H9 (cell line): ENCODE data around the gene KIAA1210. TPM values are rescaled to one million over a fixed set of nuclear protein-coding genes. Genes with fewer than 3 reads are reported as not detected.

Source experiments
- DNase-seq: peaks from one replicate; pipeline ENCODE4 v3.0.0-alpha.2; 2017
- H2AFZ ChIP-seq: one replicate; pipeline ENCODE4 v1.6.1; 2013; ENCODE audit warnings: mild to moderate bottlenecking, low read length, control low read depth, moderate library complexity
- H2AK5ac ChIP-seq: 2 replicates; pipeline ENCODE4 v1.6.1; 2013; ENCODE audit warnings: low read length, control low read depth, mixed read lengths; ENCODE audit not compliant: insufficient read length
- H2BK120ac ChIP-seq: one replicate; pipeline ENCODE4 v1.6.1; 2013; ENCODE audit warnings: low read depth, mild to moderate bottlenecking, low read length, control low read depth, inconsistent platforms; ENCODE audit not compliant: poor library complexity, severe bottlenecking
- H2BK12ac ChIP-seq: 2 replicates; pipeline ENCODE4 v1.6.1; 2013; ENCODE audit warnings: low read length, control low read depth, mixed read lengths, low read depth; ENCODE audit not compliant: insufficient read length
- H2BK15ac ChIP-seq: 2 replicates; pipeline ENCODE4 v1.6.1; 2013; ENCODE audit warnings: low read depth, low read length, control low read depth
- H2BK20ac ChIP-seq: one replicate; pipeline ENCODE4 v1.6.1; 2013; ENCODE audit warnings: low read depth, mild to moderate bottlenecking, low read length, control low read depth, inconsistent platforms; ENCODE audit not compliant: poor library complexity, severe bottlenecking
- H2BK5ac ChIP-seq: 2 replicates; pipeline ENCODE4 v1.6.1; 2013; ENCODE audit warnings: low read length, control low read depth, mixed read lengths; ENCODE audit not compliant: insufficient read length
- H3K14ac ChIP-seq: 2 replicates; pipeline ENCODE4 v1.6.1; 2013; ENCODE audit warnings: low read length, control low read depth; ENCODE audit not compliant: insufficient read depth
- H3K18ac ChIP-seq: 2 replicates; pipeline ENCODE4 v1.6.1; 2013; ENCODE audit warnings: low read depth, mild to moderate bottlenecking, mixed read lengths, low read length, control low read depth; ENCODE audit not compliant: insufficient read length
- H3K23ac ChIP-seq: 2 replicates; pipeline ENCODE4 v1.6.1; 2013; ENCODE audit warnings: low read length, control low read depth, mixed read lengths, low read depth; ENCODE audit not compliant: insufficient read length
- H3K23me2 ChIP-seq: 2 replicates; pipeline ENCODE4 v1.6.1; 2013; ENCODE audit warnings: low read depth, mild to moderate bottlenecking, mixed read lengths, low read length, control low read depth; ENCODE audit not compliant: insufficient read length, poor library complexity, severe bottlenecking
- H3K27ac ChIP-seq: 2 replicates; pipeline ENCODE4 v1.5.1; 2013; ENCODE audit warnings: low read length, control low read depth, mixed read lengths, low read depth; ENCODE audit not compliant: insufficient read length
- H3K27me3 ChIP-seq: 2 replicates; pipeline ENCODE4 v1.6.1; 2013; ENCODE audit warnings: low read length, control low read depth, inconsistent platforms; ENCODE audit not compliant: insufficient read depth
- H3K4ac ChIP-seq: 2 replicates; pipeline ENCODE4 v1.6.1; 2013; ENCODE audit warnings: low read depth, mild to moderate bottlenecking, control low read depth, inconsistent platforms, low read length, moderate library complexity
- H3K4me1 ChIP-seq: 2 replicates; pipeline ENCODE4 v1.6.1; 2013; ENCODE audit warnings: low read length, control low read depth, inconsistent platforms; ENCODE audit not compliant: insufficient read depth
- H3K4me2 ChIP-seq: 2 replicates; pipeline ENCODE4 v1.6.1; 2013; ENCODE audit warnings: low read length, control low read depth, mixed read lengths; ENCODE audit not compliant: insufficient read length, insufficient read depth
- H3K56ac ChIP-seq: 2 replicates; pipeline ENCODE4 v1.6.1; 2013; ENCODE audit warnings: low read depth, mild to moderate bottlenecking, mixed read lengths, low read length, control low read depth; ENCODE audit not compliant: insufficient read length
- H3K79me1 ChIP-seq: 2 replicates; pipeline ENCODE4 v1.6.1; 2013; ENCODE audit warnings: low read depth, mild to moderate bottlenecking, moderate library complexity, low read length, control low read depth, inconsistent platforms; ENCODE audit not compliant: insufficient read depth, poor library complexity, severe bottlenecking
- H3K79me2 ChIP-seq: 2 replicates; pipeline ENCODE4 v1.6.1; 2013; ENCODE audit warnings: low read length, control low read depth, inconsistent platforms; ENCODE audit not compliant: insufficient read depth
- H3K9ac ChIP-seq: 2 replicates; pipeline ENCODE4 v1.6.1; 2013; ENCODE audit warnings: low read length, control low read depth, mixed read lengths; ENCODE audit not compliant: insufficient read length; ENCODE audit errors: extremely low read depth
- H3K9me3 ChIP-seq: one replicate; pipeline ENCODE4 v1.6.1; 2013; ENCODE audit warnings: low read depth, low read length, inconsistent platforms; ENCODE audit not compliant: control insufficient read depth
- H3T11ph ChIP-seq: one replicate; pipeline ENCODE4 v1.6.1; 2013; ENCODE audit warnings: mild to moderate bottlenecking, low read length, control low read depth, inconsistent platforms
- H4K20me1 ChIP-seq: one replicate; pipeline ENCODE4 v1.6.1; 2013; ENCODE audit not compliant: control insufficient read depth, insufficient read length, insufficient read depth
- H4K5ac ChIP-seq: 2 replicates; pipeline ENCODE4 v1.6.1; 2013; ENCODE audit warnings: low read depth, mild to moderate bottlenecking, mixed read lengths, low read length, control low read depth; ENCODE audit not compliant: insufficient read length
- H4K8ac ChIP-seq: replicated peaks from 2 replicates; pipeline ENCODE4 v1.6.1; 2013; ENCODE audit warnings: low read length, control low read depth, mixed read lengths, low read depth; ENCODE audit not compliant: insufficient read length
- H4K91ac ChIP-seq: 2 replicates; pipeline ENCODE4 v1.6.1; 2013; ENCODE audit warnings: low read depth, mild to moderate bottlenecking, moderate library complexity, mixed read lengths, low read length, control low read depth; ENCODE audit not compliant: insufficient read length
- H3K27ac Mint-ChIP-seq, 3 experiments: 2 replicates in 2 of 3; 3 replicates in 1 of 3; pipeline ENCODE4 v1.8.0; 2020 to 2021; ENCODE audit warnings: mixed read lengths in 3 of 3, mild to moderate bottlenecking in 1 of 3, moderate library complexity in 1 of 3
- H3K27me3 Mint-ChIP-seq: 2 replicates; pipeline ENCODE4 v1.8.0; 2021; ENCODE audit warnings: low read depth, mild to moderate bottlenecking, moderate library complexity, mixed read lengths
- H3K36me3 Mint-ChIP-seq, 3 experiments: 2 replicates in 2 of 3; 3 replicates in 1 of 3; pipeline ENCODE4 v1.8.0; 2020 to 2021; ENCODE audit warnings: low read depth in 3 of 3, mixed read lengths in 3 of 3; ENCODE audit not compliant: insufficient read depth in 1 of 3
- H3K4me1 Mint-ChIP-seq, 2 experiments: 2 replicates each; pipeline ENCODE4 v1.8.0; 2020; ENCODE audit warnings: mixed read lengths in 2 of 2
- H3K4me3 Mint-ChIP-seq, 2 experiments: 2 replicates in 1 of 2; 3 replicates in 1 of 2; pipeline ENCODE4 v1.8.0; 2020 to 2021; ENCODE audit warnings: mild to moderate bottlenecking in 2 of 2, mixed read lengths in 2 of 2, moderate library complexity in 1 of 2
- H3K9me3 Mint-ChIP-seq, 2 experiments: 2 replicates in 1 of 2; 3 replicates in 1 of 2; pipeline ENCODE4 v1.8.0; 2020; ENCODE audit warnings: mild to moderate bottlenecking in 2 of 2, mixed read lengths in 2 of 2, moderate library complexity in 1 of 2
- total RNA-seq: library from RNA; stranded (reverse); gene quantifications from 2 replicates; pipeline ENCODE4 v1.2.1, GENCODE V29; 2021
- TF ChIP-seq, protein P1 (sequence below): fragments of 200-600 bp; sonication (generic); conservative IDR thresholded peaks from 3 replicates; pipeline ENCODE4 v1.8.0; 2021; ENCODE audit warnings: antibody characterized with exemption, mild to moderate bottlenecking

KIAA1210 gene
- total RNA-seq, 1 experiment from 2014 or later, result not detected

DNA sequence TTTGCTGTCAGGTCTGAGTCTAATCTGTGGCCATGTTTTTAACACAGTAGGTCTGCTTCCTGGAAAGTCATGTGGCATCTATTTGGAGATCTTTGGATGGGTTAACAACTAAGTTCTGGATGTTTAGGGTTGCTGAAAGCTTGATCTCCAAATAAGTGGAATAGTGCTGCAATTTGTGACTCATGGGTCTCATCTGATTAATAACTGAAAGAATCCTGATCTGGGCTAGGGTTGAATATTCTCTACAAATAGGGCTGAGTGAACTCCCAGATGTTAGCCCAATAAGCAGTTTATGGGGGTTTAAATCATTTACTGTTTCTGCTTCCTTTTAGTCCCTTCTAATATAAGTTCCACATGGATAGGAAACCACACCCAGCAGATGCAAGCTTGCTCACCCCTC is 31.7 kb downstream of the KIAA1210 start:
- Histone ChIP-seq H2BK5ac (no peak overlapping the region), H2BK15ac (no peak overlapping the region), H3K14ac (no peak overlapping the region), H3K4me1 (no peaks in the 10 kb centered on the region), H2BK12ac (no peak overlapping the region), H2BK20ac (no peak overlapping the region), H3T11ph (no peak overlapping the region), H3K27ac (no peak overlapping the region), H3K9me3 (peaks cover 71% of the 10 kb centered on the region), H3K4ac (no peak overlapping the region), H3K23me2 (no peaks in the 10 kb centered on the region), H3K79me2 (no peaks in the 10 kb centered on the region), H3K56ac (no peak overlapping the region), H4K20me1 (no peaks in the 10 kb centered on the region), H3K79me1 (no peaks in the 10 kb centered on the region), H3K9ac (no peak overlapping the region), H2AFZ (no peak overlapping the region), H3K23ac (no peak overlapping the region), H3K18ac (no peak overlapping the region), H4K8ac (no peak overlapping the region), H3K27me3 (no peaks in the 10 kb centered on the region), H2BK120ac (no peak overlapping the region), H2AK5ac (no peak overlapping the region), H4K91ac (no peak overlapping the region), H4K5ac (no peak overlapping the region), H3K4me2 (no peak overlapping the region)
- Mint-ChIP-seq H3K9me3 (peaks cover 68 to 71% of the 10 kb centered on the region in 2 experiments), H3K27ac (no peak overlapping the region; a peak in 1 of 7 replicates), H3K4me3 (no peak overlapping the region), H3K4me1 (peaks cover 5 to 7% of the 10 kb centered on the region in 2 experiments), H3K36me3 (no peaks in the 10 kb centered on the region; a peak in 1 of 7 replicates), H3K27me3 (peaks cover 4% of the 10 kb centered on the region; the same call in 1 of the 2 replicates)
- TF ChIP-seq, protein P1, sequence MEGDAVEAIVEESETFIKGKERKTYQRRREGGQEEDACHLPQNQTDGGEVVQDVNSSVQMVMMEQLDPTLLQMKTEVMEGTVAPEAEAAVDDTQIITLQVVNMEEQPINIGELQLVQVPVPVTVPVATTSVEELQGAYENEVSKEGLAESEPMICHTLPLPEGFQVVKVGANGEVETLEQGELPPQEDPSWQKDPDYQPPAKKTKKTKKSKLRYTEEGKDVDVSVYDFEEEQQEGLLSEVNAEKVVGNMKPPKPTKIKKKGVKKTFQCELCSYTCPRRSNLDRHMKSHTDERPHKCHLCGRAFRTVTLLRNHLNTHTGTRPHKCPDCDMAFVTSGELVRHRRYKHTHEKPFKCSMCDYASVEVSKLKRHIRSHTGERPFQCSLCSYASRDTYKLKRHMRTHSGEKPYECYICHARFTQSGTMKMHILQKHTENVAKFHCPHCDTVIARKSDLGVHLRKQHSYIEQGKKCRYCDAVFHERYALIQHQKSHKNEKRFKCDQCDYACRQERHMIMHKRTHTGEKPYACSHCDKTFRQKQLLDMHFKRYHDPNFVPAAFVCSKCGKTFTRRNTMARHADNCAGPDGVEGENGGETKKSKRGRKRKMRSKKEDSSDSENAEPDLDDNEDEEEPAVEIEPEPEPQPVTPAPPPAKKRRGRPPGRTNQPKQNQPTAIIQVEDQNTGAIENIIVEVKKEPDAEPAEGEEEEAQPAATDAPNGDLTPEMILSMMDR, result no peak
- no peak for DNase-seq
